Epithelial cell of esophagus (primary cell): ENCODE results near the gene TNFRSF13B.

ENCODE experiments used
- DNase-seq: peaks from one replicate; pipeline ENCODE4 v3.0.0; 2010; ENCODE audit warnings: low read depth
- H3K4me3 ChIP-seq: 2 replicates; pipeline ENCODE4 v1.5.1; 2011; ENCODE audit warnings: mild to moderate bottlenecking, low read length, control low read depth
- TF ChIP-seq, protein P1 (sequence below): IDR thresholded peaks from 2 replicates; pipeline ENCODE4 v1.5.1; 2011; ENCODE audit warnings: low read depth, mild to moderate bottlenecking, low read length, control low read depth, inconsistent platforms; ENCODE audit not compliant: insufficient read depth; ENCODE audit errors: missing control alignments

Gene TNFRSF13B

GRCh38 chr17:16941072-16942036 lies 30.6 kb downstream of the TNFRSF13B start:
- no peak for DNase-seq
- no peak overlapping the region for H3K4me3 ChIP-seq
- TF ChIP-seq, protein P1, sequence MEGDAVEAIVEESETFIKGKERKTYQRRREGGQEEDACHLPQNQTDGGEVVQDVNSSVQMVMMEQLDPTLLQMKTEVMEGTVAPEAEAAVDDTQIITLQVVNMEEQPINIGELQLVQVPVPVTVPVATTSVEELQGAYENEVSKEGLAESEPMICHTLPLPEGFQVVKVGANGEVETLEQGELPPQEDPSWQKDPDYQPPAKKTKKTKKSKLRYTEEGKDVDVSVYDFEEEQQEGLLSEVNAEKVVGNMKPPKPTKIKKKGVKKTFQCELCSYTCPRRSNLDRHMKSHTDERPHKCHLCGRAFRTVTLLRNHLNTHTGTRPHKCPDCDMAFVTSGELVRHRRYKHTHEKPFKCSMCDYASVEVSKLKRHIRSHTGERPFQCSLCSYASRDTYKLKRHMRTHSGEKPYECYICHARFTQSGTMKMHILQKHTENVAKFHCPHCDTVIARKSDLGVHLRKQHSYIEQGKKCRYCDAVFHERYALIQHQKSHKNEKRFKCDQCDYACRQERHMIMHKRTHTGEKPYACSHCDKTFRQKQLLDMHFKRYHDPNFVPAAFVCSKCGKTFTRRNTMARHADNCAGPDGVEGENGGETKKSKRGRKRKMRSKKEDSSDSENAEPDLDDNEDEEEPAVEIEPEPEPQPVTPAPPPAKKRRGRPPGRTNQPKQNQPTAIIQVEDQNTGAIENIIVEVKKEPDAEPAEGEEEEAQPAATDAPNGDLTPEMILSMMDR, result no peak

- TF ChIP-seq, protein P1, result no peak
- no peak overlapping the region for H3K4me3 ChIP-seq
- no peak for DNase-seq
These were observed 31.6 kb downstream of the TNFRSF13B start for GRCh38 chr17:16940116-16940881.

GRCh38 chr17:16939606-16940115 lies 32.3 kb downstream of the TNFRSF13B start:
- H3K4me3 ChIP-seq, result no peak overlapping the region
- no peak for DNase-seq
- TF ChIP-seq, protein P1, result no peak

DNA sequence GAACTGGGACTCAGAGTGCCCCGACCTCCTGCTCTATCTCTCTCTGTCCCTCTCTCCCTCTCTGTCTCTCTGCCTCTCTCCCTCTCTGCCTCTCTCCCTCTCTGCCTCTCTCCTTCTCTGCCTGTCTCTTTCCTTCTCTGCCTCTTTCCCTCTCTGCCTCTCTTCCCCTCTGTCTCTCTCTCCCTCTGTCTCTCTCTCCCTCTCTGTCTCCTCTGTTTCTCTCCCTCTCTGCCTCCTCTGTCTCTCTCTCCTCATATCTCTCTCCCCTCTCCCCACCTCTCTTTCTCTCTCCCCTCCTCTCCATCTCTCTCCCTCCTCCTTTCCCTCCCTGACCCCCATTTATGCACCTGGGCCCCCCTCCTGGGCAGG lies 32.7 kb downstream of the TNFRSF13B start:
- TF ChIP-seq, protein P1, result no peak
- DNase-seq, result no peak
- H3K4me3 ChIP-seq, result no peak overlapping the region

- no peak for DNase-seq
- TF ChIP-seq, protein P1, result no peak
- H3K4me3 ChIP-seq, result no peak overlapping the region
These were observed 33.3 kb downstream of the TNFRSF13B start for GRCh38 chr17:16938496-16939207.

DNA sequence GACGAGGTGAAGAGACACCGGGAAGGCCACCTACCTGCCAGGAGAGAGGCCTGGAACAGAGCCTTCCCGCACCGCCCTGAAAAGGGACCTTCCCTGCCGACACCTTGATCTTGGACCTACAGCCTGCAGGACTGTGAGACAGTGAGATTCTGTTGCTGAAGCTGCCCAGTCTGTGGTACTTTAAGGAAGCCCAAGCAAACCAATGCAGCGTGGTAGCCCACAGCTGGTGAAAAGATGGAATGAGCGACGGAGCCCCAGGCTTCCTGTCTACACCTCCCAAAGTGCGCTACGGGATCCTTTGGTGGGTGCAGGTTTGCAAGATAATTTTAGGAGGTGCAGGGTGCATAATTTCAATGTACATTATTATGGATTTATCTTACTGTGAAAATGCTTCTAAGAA lies 33.9 kb downstream of the TNFRSF13B start:
- TF ChIP-seq, protein P1, result no peak
- H3K4me3 ChIP-seq, result no peak overlapping the region
- no peak for DNase-seq
